A549 (cell line): Measurements from ENCODE around the gene CIITA. TPM values are rescaled to one million over a fixed set of nuclear protein-coding genes. Genes with fewer than 3 reads are reported as not detected.

Experiments
- ATAC-seq, 2 experiments: fragments of 200-7000 bp in 1 of 2; fragments of >200 bp in 1 of 2; cut with Nextera tagmentation in 1 of 2; cut with Tn5 transposase in 1 of 2; 3 replicates each; pipeline versions ENCODE4 v1.8.0 to v1.9.1; 2018 to 2020; ENCODE audit warnings: mild to moderate bottlenecking in 1 of 2, moderate library complexity in 1 of 2
- CTCF ChIA-PET: fragments of 300-600 bp; sonication (Branson Sonifier 250); formaldehyde crosslinking; extraction: SDS; loops from one replicate; lab custom pipeline; 2021; ENCODE audit warnings: antibody characterized with exemption, inconsistent platforms; lab: Yijun Ruan, JAX
- POLR2A ChIA-PET: fragments of 350-600 bp; formaldehyde crosslinking; extraction: SDS; loops from one replicate; lab custom pipeline; 2021; ENCODE audit warnings: antibody characterized with exemption, inconsistent platforms; lab: Yijun Ruan, JAX
- DNase-seq, 2 experiments: peaks; one replicate each; pipeline versions ENCODE4 v3.0.0 to v3.0.0-alpha.2; 2011 to 2016; ENCODE audit warnings: low read depth in 1 of 2, low spot score in 1 of 2
- FAIRE-seq: peaks from 2 replicates; lab custom pipeline; 2011; peaks lifted over from hg19 to GRCh38; lab: Jason Lieb, UNC
- H3K27ac ChIP-seq, 2 experiments: fragments of >200 bp; sonication (Bioruptor Twin); formaldehyde crosslinking; 3 replicates each; pipeline ENCODE4 v1.5.1; 2016 to 2017
- H3K4me1 ChIP-seq: fragments of >200 bp; sonication (Bioruptor Twin); formaldehyde crosslinking; 3 replicates; pipeline ENCODE4 v1.6.1; 2016
- H3K4me2 ChIP-seq: fragments of >200 bp; sonication (Bioruptor Twin); formaldehyde crosslinking; 3 replicates; pipeline ENCODE4 v1.6.1; 2016
- H3K4me3 ChIP-seq: fragments of >200 bp; sonication (Bioruptor Twin); formaldehyde crosslinking; 3 replicates; pipeline ENCODE4 v1.5.1; 2016
- H3K9me3 ChIP-seq: fragments of >200 bp; sonication (Bioruptor Twin); formaldehyde crosslinking; 3 replicates; pipeline ENCODE4 v1.6.1; 2016
- ATOH8 ChIP-seq: fragments of 250-450 bp; sonication (Bioruptor Pico); IDR thresholded peaks from 2 replicates; pipeline ENCODE4 v1.5.0; 2020; ENCODE audit warnings: low read depth, mild to moderate bottlenecking, moderate library complexity
- BHLHE40 ChIP-seq: IDR thresholded peaks from 2 replicates; pipeline ENCODE4 v1.6.1; 2012; ENCODE audit warnings: low read depth, low read length, inconsistent platforms
- CBX2 ChIP-seq: fragments of 200-600 bp; sonication (generic); IDR thresholded peaks from 2 replicates; pipeline ENCODE4 v1.6.1; 2016; ENCODE audit warnings: low read depth, mild to moderate bottlenecking, borderline replicate concordance
- CHD2 ChIP-seq: fragments of 150-350 bp; IDR thresholded peaks from 2 replicates; pipeline ENCODE4 v1.6.1; 2014; ENCODE audit warnings: low read length; ENCODE audit not compliant: partially characterized antibody
- CHD4 ChIP-seq: fragments of 200-600 bp; sonication (generic); IDR thresholded peaks from 2 replicates; pipeline ENCODE4 v1.6.1; 2016; ENCODE audit warnings: antibody characterized with exemption, mild to moderate bottlenecking, borderline replicate concordance
- EHMT2 ChIP-seq: fragments of 200-600 bp; sonication (generic); IDR thresholded peaks from 2 replicates; pipeline ENCODE4 v1.6.1; 2016; ENCODE audit warnings: antibody characterized with exemption, low read depth, mild to moderate bottlenecking, moderate library complexity
- GATA3 ChIP-seq: IDR thresholded peaks from 2 replicates; pipeline ENCODE4 v1.6.1; 2012; ENCODE audit warnings: borderline replicate concordance
- HEYL ChIP-seq: fragments of 250-450 bp; sonication (Bioruptor Pico); IDR thresholded peaks from 2 replicates; pipeline ENCODE4 v1.8.0; 2021; ENCODE audit warnings: mild to moderate bottlenecking, moderate library complexity
- HOXA7 ChIP-seq: fragments of 250-450 bp; sonication (Bioruptor Pico); IDR thresholded peaks from 2 replicates; pipeline ENCODE4 v1.5.0; 2020; ENCODE audit warnings: mild to moderate bottlenecking, moderate library complexity
- HOXB13 ChIP-seq: fragments of 250-450 bp; sonication (Bioruptor Pico); IDR thresholded peaks from 2 replicates; pipeline ENCODE4 v1.5.0; 2020; ENCODE audit warnings: low read depth, mild to moderate bottlenecking, moderate library complexity
- JUN ChIP-seq, 2 experiments: fragments of >200 bp; sonication (Bioruptor Twin); formaldehyde crosslinking; IDR thresholded peaks; 2 replicates in 1 of 2; 3 replicates in 1 of 2; pipeline ENCODE4 v1.6.1; 2016 to 2017
- JUNB ChIP-seq: fragments of >200 bp; sonication (Bioruptor Twin); formaldehyde crosslinking; IDR thresholded peaks from 2 replicates; pipeline ENCODE4 v1.6.1; 2016
- KDM5A ChIP-seq: fragments of 200-600 bp; sonication (generic); IDR thresholded peaks from 2 replicates; pipeline ENCODE4 v1.6.1; 2016; ENCODE audit warnings: antibody characterized with exemption, mild to moderate bottlenecking
- MAFK ChIP-seq: fragments of 450-650 bp; IDR thresholded peaks from 2 replicates; pipeline ENCODE4 v1.6.1; 2014; ENCODE audit not compliant: partially characterized antibody
- MYC ChIP-seq: IDR thresholded peaks from 2 replicates; pipeline ENCODE4 v1.6.1; 2012; ENCODE audit warnings: mild to moderate bottlenecking, inconsistent platforms, low read length, improper control_type of control experiment, borderline replicate concordance
- PBX3 ChIP-seq: IDR thresholded peaks from 2 replicates; pipeline ENCODE4 v1.6.1; 2012
- PHF8 ChIP-seq: fragments of 200-600 bp; sonication (generic); IDR thresholded peaks from 2 replicates; pipeline ENCODE4 v1.6.1; 2016; ENCODE audit warnings: low read depth, mild to moderate bottlenecking, antibody characterized with exemption, moderate library complexity, borderline replicate concordance
- RAD21 ChIP-seq, 2 experiments: fragments of >200 bp in 1 of 2; sonication (Bioruptor Twin) in 1 of 2; formaldehyde crosslinking in 1 of 2; IDR thresholded peaks in 1 of 2; conservative IDR thresholded peaks in 1 of 2; 2 replicates in 1 of 2; 3 replicates in 1 of 2; pipeline ENCODE4 v1.6.1; 2012 to 2018; ENCODE audit warnings: inconsistent platforms in 1 of 2
- RARB ChIP-seq: fragments of 250-450 bp; sonication (Bioruptor Pico); IDR thresholded peaks from 2 replicates; pipeline ENCODE4 v1.8.0; 2021; ENCODE audit warnings: mild to moderate bottlenecking, moderate library complexity
- RCOR1 ChIP-seq: fragments of 150-350 bp; IDR thresholded peaks from 2 replicates; pipeline ENCODE4 v1.6.1; 2014; ENCODE audit warnings: antibody characterized with exemption, low read length, low read depth
- TP53 ChIP-seq: fragments of 250-450 bp; sonication (Bioruptor Pico); IDR thresholded peaks from 2 replicates; pipeline ENCODE4 v1.5.0; 2021; ENCODE audit warnings: mild to moderate bottlenecking, moderate library complexity
- ZC3H11A ChIP-seq: fragments of 450-650 bp; IDR thresholded peaks from 2 replicates; pipeline ENCODE4 v1.6.1; 2014; ENCODE audit warnings: antibody characterized with exemption, mild to moderate bottlenecking
- ZFP36 ChIP-seq: fragments of 450-650 bp; IDR thresholded peaks from 2 replicates; pipeline ENCODE4 v1.6.1; 2014; ENCODE audit warnings: borderline replicate concordance; ENCODE audit not compliant: partially characterized antibody
- ZSCAN20 ChIP-seq: fragments of 250-450 bp; sonication (Bioruptor Pico); IDR thresholded peaks from 2 replicates; pipeline ENCODE4 v1.8.0; 2022; ENCODE audit warnings: mild to moderate bottlenecking, moderate library complexity
- WGBS: methylation state at CpG from one replicate; pipeline ENCODE4 v1.1.6; 2017; ENCODE audit errors: missing lambda C conversion rate; 5-methylcytosine and 5-hydroxymethylcytosine counted together
- polyA plus RNA-seq, 4 experiments: library from polyadenylated mRNA; depleted of rRNA in 3 of 4; stranded (reverse); fragments of >200 nt; fragmentation: RNase III in 1 of 4; extraction: RNeasy Plus Mini Kit Qiagen cat#74134 plus additional on column Dnase treatment in 1 of 4; gene quantifications; 2 replicates in 3 of 4; 3 replicates in 1 of 4; pipeline ENCODE4 v1.2.3, GENCODE V29; 2011 to 2017

The CIITA gene
- polyA plus RNA-seq, 2 of the 4 experiments (the other 2 are of a cell fraction) = 0.06 TPM; not detected in 1

DNA sequence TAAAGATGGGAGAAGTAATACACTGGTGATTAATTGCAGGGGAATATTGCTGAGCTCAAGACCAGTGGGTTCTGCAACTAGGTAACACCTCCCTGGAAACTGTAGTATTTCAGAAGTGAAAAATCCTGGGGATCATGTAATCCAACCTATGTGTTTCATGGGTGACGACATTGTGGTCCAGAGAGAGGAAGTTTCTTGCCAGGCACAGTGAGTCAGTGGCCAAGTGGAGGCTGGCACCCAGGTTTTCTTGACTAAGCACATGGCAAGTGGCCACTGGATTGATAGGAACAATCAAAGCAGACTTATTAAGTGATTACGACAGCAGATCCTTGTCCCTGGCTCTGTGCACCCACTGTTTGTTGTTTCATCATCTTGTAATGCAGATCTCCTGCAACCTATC lies 14.6 kb upstream of the CIITA start:
- WGBS = 24% methylated on average over 2 of the region's 2 CpGs
- Histone ChIP-seq H3K27ac (no peak overlapping the region), H3K4me2 (peak overlapping the region; percentile 19; the same call in 1 of the 3 replicates), H3K9me3 (no peaks in the 10 kb centered on the region), H3K4me3 (no peak overlapping the region), H3K4me1 (no peaks in the 10 kb centered on the region)
- FAIRE-seq (no peak), DNase-seq (peak in 1 of 2 experiments; percentile 27), ATAC-seq (peak in 1 of 2 experiments; percentile 76; a peak in 2 of 6 replicates)
- ChIA-PET CTCF (interaction anchor here (0.6 kb wide), 1 partner anchor 80 kb away, joined by 3 read pairs; the partner anchor contains the start of gene DEXI), POLR2A (interaction anchor here (0.6 kb wide), 1 partner anchor 1390 kb away, joined by 6 read pairs; no protein-coding TSS in a partner anchor)
- TF ChIP-seq ATOH8 = no peak
- no peak for TF ChIP-seq GATA3

DNA sequence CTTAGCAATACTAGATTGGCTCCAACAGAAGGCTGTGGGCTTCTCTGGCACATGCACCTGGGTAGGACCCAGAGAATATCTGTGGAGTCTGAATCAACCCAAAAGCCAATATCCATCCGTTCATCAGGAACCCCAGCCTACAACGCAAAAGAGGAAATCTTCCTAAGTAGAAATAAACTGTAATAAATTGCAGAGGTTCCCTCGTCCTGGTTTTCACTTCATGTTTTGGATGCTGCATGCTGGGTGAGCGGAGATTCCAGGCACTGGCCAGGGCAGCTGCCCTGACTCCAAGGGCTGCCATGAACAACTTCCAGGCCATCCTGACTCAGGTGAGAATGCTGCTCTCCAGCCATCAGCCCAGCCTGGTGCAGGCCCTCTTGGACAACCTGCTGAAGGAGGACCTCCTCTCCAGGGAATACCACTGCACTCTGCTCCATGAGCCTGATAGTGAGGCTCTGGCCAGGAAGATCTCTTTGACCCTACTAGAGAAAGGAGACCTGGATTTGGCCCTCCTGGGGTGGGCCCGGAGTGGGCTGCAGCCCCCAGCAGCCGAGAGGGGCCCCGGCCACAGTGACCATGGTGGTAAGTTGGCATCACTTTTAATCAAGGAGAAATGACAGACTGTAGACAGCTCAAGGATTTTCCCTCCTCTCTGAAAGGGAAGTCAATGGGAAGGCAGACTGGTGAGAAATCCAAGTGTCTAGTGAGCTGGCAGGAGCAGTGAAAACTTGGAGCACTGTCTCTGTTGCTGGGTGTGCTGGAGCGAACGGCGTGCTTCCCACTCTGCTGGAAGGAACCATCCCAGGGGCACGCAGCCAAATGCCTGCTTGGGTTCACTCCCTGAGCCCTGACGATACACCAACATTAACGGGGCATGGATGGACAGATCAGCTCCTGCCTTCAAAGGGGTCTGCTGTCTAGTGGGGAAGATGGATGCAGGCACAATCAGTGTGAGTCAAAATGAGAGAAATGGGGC lies 10.7 kb upstream of the CIITA start:
- POLR2A ChIA-PET = no interaction called here
- 21% methylated on average over 12 of the region's 13 CpGs for WGBS
- CTCF ChIA-PET = no interaction called here
- TF ChIP-seq ZFP36 = no peak
- no peak for TF ChIP-seq BHLHE40
- TF ChIP-seq, all 56 proteins: peak for 0
- Histone ChIP-seq H3K27ac (no peak overlapping the region), H3K4me1 (no peaks in the 10 kb centered on the region), H3K4me2 (no peak overlapping the region), H3K4me3 (no peak overlapping the region), H3K9me3 (no peaks in the 10 kb centered on the region)
- DNase-seq (no peak), ATAC-seq (no peak), FAIRE-seq (no peak)

DNA sequence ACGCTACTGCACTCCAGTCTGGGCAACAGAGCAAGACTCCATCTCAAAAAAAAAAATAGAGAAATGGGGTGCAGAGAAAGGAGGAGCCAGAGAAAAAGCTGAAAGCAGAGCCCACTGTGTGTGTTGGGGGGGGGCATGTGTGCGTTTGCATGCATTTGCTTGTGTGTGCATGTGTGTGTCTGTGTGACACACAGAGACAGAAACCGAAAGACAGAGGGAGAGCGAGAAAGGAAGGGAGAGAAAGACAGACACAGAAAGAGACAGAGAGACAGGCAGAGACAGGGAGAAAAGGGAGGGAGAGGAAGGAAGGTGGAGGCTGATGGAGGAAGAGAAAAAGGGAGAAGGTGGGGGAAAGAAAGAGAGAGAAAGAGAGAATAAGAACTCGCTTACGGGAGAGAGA lies 9.8 kb upstream of the CIITA start:
- no peak for ATAC-seq
- Histone ChIP-seq H3K4me2 (no peak overlapping the region), H3K27ac (no peak overlapping the region), H3K4me1 (no peaks in the 10 kb centered on the region), H3K4me3 (no peak overlapping the region), H3K9me3 (no peaks in the 10 kb centered on the region)
- POLR2A ChIA-PET = no interaction called here
- FAIRE-seq = no peak
- TF ChIP-seq MYC (no peak), PBX3 (no peak), CBX2 (no peak), PHF8 (no peak), JUN (IDR thresholded peaks at IDR 0.05) (no peak), ZSCAN20 (CRISPR knock-in tag) (no peak), JUNB (no peak), KDM5A (no peak)
- WGBS = 62% methylated on average over 6 of the region's 6 CpGs
- DNase-seq = no peak
- CTCF ChIA-PET = no interaction called here

DNA sequence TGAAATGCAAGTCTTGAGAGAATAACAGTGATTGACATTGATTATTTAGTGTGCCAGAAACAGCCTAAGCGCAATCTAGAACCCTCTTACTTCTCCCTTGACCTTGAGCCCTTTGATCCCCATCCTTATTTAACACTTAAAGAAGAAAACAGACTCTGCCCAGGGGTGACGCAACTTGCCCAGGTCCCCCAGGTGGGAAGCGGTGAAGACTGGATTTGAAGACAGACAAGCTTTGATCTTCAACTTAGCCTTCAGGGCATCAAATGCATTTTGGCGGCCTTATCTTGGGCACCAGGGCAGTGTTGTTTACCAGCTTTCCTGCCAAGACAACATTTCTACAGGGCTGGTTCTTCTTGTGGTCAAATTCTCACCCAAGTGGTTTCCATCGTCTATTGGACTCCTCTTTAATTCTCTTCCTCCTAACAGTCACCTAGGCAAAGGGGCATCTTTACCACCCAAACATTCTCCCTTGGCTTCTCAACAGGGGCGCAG lies 8.9 kb upstream of the CIITA start:
- no peaks in the 10 kb centered on the region for H3K4me1 ChIP-seq
- CTCF ChIA-PET = interaction anchor here (0.6 kb wide), 1 partner anchor 353 kb away, joined by 3 read pairs; no protein-coding TSS in a partner anchor
- FAIRE-seq (no peak), ATAC-seq (no peak), DNase-seq (no peak)
- POLR2A ChIA-PET = no interaction called here
- H3K27ac ChIP-seq = no peak overlapping the region
- 59% methylated on average over 6 of the region's 6 CpGs for WGBS
- no peak overlapping the region for H3K4me3 ChIP-seq
- no peaks in the 10 kb centered on the region for H3K9me3 ChIP-seq
- H3K4me2 ChIP-seq = no peak overlapping the region
- TF ChIP-seq JUN (IDR thresholded peaks at IDR 0.05) (no peak), ZC3H11A (no peak), CHD2 (no peak), RAD21 (conservative IDR thresholded peaks at IDR 0.05 in 1 of 2, IDR thresholded peaks at IDR 0.05 in 1 of 2) (no peak), ATOH8 (no peak), JUNB (no peak), PBX3 (no peak), PHF8 (no peak), HEYL (CRISPR knock-in tag) (no peak), TP53 (no peak), RCOR1 (no peak), RARB (no peak), HOXB13 (no peak), EHMT2 (no peak), CHD4 (no peak), GATA3 (no peak), HOXA7 (no peak), MAFK (no peak)
